ENCODE results near the gene SWT1.

DNA sequence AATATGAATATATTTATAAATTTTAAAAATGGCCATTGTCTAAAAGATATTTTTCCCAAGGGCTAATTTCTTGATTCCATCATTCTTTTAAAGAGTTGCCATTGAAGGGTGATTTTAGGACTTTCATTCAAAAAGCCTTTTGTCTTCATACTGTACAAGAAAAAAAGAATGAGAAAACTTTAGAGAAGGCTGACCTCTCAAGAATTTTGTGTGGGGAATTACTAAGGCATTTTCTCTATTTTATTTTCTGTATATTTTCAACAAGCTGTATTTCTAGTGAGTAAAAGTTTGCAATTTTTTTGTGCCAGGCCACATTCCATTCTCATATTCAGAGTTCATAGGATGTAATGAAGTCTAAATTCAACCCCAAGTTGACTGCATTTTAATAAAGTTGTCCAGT is 110.7 kb downstream of the SWT1 start:
- TF ChIP-seq, protein P1, sequence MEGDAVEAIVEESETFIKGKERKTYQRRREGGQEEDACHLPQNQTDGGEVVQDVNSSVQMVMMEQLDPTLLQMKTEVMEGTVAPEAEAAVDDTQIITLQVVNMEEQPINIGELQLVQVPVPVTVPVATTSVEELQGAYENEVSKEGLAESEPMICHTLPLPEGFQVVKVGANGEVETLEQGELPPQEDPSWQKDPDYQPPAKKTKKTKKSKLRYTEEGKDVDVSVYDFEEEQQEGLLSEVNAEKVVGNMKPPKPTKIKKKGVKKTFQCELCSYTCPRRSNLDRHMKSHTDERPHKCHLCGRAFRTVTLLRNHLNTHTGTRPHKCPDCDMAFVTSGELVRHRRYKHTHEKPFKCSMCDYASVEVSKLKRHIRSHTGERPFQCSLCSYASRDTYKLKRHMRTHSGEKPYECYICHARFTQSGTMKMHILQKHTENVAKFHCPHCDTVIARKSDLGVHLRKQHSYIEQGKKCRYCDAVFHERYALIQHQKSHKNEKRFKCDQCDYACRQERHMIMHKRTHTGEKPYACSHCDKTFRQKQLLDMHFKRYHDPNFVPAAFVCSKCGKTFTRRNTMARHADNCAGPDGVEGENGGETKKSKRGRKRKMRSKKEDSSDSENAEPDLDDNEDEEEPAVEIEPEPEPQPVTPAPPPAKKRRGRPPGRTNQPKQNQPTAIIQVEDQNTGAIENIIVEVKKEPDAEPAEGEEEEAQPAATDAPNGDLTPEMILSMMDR (IDR thresholded peaks at IDR 0.05) = no peak
- TF ChIP-seq POLR2A (IDR thresholded peaks at IDR 0.05) = no peak
